HG03354 (cell line): ENCODE results near the gene WDPCP.

Source experiments
- ATAC-seq: cut with Tn5 transposase; IDR thresholded peaks from one replicate; pipeline ENCODE4 v1.9.1; 2021; ENCODE audit warnings: mild to moderate bottlenecking; ENCODE audit not compliant: unreplicated experiment, poor library complexity, severe bottlenecking

WDPCP gene

GRCh38 chr2:63555299-63555698 lies 33.0 kb downstream of the WDPCP start:
- no peak for ATAC-seq

GRCh38 chr2:63553049-63553448 lies 35.2 kb downstream of the WDPCP start:
- no peak for ATAC-seq

- ATAC-seq: no peak
Measured at GRCh38 chr2:63545023-63545422, 43.3 kb downstream of the WDPCP start.

GRCh38 chr2:63544017-63544627 lies 44.2 kb downstream of the WDPCP start:
- ATAC-seq: no peak

GRCh38 chr2:63539416-63540162 lies 48.7 kb downstream of the WDPCP start:
- ATAC-seq: no peak

- no peak for ATAC-seq
Measured at GRCh38 chr2:63538390-63538789, 49.9 kb downstream of the WDPCP start.

- no peak for ATAC-seq
Measured at GRCh38 chr2:63537306-63537705, 51.0 kb downstream of the WDPCP start.

- ATAC-seq: no peak
Measured at GRCh38 chr2:63530704-63531279, 57.5 kb downstream of the WDPCP start.

- ATAC-seq: no peak
Measured at GRCh38 chr2:63525905-63526304, 62.4 kb downstream of the WDPCP start.

GRCh38 chr2:63522950-63523349 lies 65.3 kb downstream of the WDPCP start:
- ATAC-seq: no peak

- ATAC-seq: no peak
Measured at GRCh38 chr2:63520793-63521192, 67.5 kb downstream of the WDPCP start.

- ATAC-seq: no peak
Measured at GRCh38 chr2:63514781-63515180, 73.5 kb downstream of the WDPCP start.

GRCh38 chr2:63514237-63514716 lies 74.0 kb downstream of the WDPCP start:
- ATAC-seq: no peak

GRCh38 chr2:63506320-63506719 lies 82.0 kb downstream of the WDPCP start:
- ATAC-seq: no peak

GRCh38 chr2:63503818-63504217 lies 84.5 kb downstream of the WDPCP start:
- no peak for ATAC-seq

GRCh38 chr2:63500398-63500797 lies 87.9 kb downstream of the WDPCP start:
- ATAC-seq: no peak

- no peak for ATAC-seq
Measured at GRCh38 chr2:63497576-63497975, 90.7 kb downstream of the WDPCP start.

GRCh38 chr2:63494968-63495367 lies 93.3 kb downstream of the WDPCP start:
- ATAC-seq: no peak

- ATAC-seq: no peak
Measured at GRCh38 chr2:63494100-63494499, 94.2 kb downstream of the WDPCP start.

- no peak for ATAC-seq
Measured at GRCh38 chr2:63488118-63488713, 100.1 kb downstream of the WDPCP start.

GRCh38 chr2:63486861-63487290 lies 101.4 kb downstream of the WDPCP start:
- no peak for ATAC-seq
